NCI-H2196 (cell line): Measurements from ENCODE around the gene SEMA6D.

Source experiments
- DNase-seq: peaks from one replicate; lab custom pipeline; 2025; ENCODE audit not compliant: unreplicated experiment; lab: John Stamatoyannopoulos, UW

SEMA6D gene

GRCh38 chr15:47786371-47786770 lies 69.1 kb downstream of the SEMA6D start:
- DNase-seq: no peak

GRCh38 chr15:47787875-47788274 lies 70.6 kb downstream of the SEMA6D start:
- DNase-seq: no peak

- no peak for DNase-seq
Observed at GRCh38 chr15:47788685-47789084, 71.4 kb downstream of the SEMA6D start.

DNA sequence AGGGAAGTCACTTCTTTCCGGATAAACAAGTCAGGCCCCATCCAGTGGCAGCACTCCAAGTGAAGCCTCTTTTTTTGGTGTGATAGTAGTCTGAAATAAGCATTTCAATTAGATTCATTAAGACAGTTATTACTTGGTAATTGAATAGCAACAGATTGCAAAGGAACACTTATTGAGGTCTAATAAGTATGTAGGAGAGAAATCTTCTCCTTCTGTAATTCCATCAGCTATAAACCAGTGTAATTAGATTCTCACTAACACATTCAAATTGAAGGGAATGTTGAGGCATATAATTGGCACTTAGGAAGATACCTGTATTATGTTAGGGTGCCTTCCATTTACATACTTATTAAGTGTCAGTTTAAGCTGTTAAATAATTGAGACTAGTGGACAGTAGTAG lies 73.9 kb downstream of the SEMA6D start:
- DNase-seq: no peak

- no peak for DNase-seq
Observed at GRCh38 chr15:47792231-47792630, 74.9 kb downstream of the SEMA6D start.

- no peak for DNase-seq
Observed at GRCh38 chr15:47794252-47794914, 77.1 kb downstream of the SEMA6D start.

DNA sequence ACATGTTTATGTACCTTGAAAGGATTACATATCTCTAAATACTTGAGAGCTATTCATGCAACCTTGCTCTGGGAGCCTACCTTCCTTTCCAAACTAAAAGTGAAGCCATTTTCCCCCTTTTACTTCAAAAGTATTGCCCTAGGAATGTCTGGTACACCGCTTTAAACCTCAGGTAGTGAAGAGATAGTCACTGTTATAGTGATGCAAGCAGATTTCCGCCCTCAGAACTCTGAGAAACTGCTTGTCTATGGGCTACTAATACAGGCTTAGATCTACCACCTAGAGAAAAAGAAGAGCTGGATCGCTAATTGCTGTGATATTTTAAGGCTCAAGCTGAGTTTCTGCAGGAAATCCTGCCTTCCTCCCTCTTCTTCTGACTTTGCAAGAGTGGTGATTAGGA lies 78.6 kb downstream of the SEMA6D start:
- no peak for DNase-seq

DNA sequence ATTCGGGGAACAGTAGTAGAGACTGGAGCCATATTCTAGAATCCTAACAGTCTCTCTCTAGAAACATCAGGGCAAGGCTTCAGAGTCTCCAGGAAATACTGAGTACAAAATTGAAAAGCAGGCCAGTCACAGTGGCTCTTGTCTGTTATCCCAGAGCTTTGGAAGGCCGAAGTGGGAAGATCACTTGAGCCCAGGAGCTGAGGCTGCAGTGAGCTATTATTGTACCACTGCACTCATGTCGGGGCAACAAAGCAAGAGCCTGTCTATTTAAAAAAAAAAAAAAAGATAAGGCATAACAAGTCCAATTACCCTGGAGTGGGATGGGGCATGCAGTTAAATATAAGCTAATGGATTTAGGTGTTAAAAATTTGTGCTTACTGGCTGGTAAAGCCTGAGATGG lies 79.0 kb downstream of the SEMA6D start:
- no peak for DNase-seq

GRCh38 chr15:47796830-47797229 lies 79.5 kb downstream of the SEMA6D start:
- no peak for DNase-seq

GRCh38 chr15:47801522-47801921 lies 84.2 kb downstream of the SEMA6D start:
- peak; percentile 12 for DNase-seq

DNA sequence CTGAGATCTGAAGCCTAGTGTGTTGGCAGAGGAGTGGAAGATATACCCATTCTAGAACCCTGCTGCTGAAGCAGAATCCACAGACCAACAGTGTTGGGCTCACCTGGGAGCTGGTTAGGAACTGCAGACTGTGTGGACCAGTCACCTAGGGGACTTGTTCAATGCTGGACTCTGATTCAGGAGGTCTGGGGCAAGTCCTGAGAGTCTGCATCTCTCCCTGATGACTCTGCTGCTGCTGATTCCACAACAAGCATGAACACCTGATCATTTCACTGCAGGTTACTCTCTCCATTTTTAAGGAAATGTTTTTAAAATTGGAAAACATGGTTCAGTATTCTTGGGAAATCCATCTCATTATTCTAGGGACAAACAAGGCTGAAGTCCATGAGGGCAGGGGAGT lies 84.9 kb downstream of the SEMA6D start:
- no peak for DNase-seq

- no peak for DNase-seq
Observed at GRCh38 chr15:47803767-47804166, 86.5 kb downstream of the SEMA6D start.

DNA sequence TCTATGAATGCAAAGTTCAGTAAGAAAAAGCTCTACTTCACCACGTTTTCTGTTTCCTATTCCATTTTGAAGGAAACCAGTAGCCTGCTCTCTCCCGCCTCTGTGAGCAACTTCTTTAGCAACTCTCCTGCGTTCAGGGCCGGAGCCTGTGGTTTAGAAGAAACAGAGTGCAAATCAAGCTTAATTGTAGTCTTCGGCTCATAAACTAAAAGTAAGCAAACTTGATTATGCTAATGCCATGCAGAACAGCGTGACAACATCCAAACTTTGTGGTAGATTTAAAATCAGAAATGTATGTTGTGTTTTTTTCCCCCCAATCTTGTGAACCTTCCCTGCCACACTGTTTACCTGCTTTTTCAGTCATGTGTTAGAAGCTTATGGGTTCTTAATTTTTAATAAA lies 87.4 kb downstream of the SEMA6D start:
- DNase-seq: no peak

DNA sequence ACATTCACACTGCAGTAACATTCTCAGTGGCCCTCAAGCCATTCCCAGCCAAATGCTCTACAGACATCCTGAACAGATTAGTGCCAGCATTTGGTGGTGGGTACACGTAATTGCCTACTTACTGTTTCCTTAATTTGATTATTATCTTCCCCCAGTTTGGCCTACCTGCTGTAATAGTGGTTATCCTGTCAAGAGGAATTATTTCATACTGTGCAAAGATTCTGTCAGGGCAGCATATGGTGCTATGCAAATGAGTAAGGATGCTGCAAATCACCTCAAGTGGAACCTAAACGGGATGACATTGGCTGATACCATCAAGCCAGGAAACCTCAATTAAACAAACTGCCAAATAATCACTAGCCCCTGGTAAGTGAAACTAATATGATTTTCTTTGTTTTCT lies 88.7 kb downstream of the SEMA6D start:
- no peak for DNase-seq

DNA sequence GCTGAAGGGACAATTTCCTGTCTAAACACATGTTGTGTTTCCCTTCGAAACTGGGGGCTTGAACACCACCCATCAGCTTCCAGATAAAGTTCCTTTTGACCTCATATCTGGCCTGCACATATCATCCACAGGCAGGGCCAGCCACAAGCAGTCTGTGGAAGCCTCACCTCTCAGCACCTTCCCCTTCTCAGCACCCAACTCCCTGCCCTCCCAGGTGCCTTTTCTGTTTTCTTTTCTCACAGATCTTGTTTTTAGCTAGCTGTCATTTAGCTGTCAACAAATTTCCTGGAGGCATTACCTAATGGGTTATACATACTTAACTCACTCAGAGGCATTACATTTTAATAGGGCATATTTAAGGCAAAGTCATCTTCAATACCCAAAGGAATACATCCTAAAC lies 93.9 kb downstream of the SEMA6D start:
- DNase-seq: no peak

DNA sequence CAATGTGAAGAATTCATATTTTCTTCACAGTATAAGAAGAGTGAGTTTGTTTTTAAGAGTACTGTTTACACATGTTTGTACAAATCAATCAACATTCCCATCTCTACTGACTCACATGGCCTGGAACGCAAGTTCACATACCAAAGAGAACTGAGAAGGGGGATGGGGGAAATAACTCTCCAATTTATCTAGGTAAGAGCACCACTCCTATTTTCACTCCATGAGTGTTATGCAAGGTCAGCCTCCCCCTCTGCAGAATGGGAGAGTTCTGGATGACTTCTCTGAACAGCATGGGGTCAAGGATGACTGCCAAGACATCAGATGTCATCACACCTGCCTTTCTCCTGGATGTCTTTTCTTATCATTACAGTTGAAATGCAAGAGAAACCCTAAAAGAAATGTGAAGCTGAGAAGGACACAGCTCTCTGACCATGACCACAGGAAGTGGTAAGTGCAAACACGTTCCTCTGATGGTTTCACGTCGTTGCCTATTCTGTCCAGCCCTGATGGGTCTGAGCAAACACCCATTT lies 95.2 kb downstream of the SEMA6D start:
- no peak for DNase-seq

GRCh38 chr15:47813748-47814384 lies 96.6 kb downstream of the SEMA6D start:
- no peak for DNase-seq

GRCh38 chr15:47814620-47815019 lies 97.3 kb downstream of the SEMA6D start:
- no peak for DNase-seq

GRCh38 chr15:47817969-47818548 lies 100.8 kb downstream of the SEMA6D start:
- DNase-seq: no peak

DNA sequence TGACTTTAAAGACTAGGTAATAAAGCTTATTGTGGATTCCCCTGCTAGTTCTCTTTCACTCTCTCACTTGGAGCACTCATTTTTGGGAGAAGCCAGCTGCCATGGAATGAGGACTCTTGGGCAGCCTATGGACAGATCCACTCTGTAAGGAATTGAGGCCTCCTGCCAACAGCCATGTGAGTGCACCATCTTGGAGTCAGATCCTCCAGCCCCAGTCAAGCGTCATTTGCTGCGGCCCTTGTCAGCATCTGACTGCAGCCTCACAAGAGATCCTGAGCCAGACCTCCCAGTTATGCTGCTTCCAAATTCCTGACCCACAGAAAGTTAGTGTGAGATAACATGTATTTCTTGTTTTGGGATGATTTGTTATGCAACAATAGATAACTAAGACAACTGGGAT lies 101.9 kb downstream of the SEMA6D start:
- DNase-seq: no peak

DNA sequence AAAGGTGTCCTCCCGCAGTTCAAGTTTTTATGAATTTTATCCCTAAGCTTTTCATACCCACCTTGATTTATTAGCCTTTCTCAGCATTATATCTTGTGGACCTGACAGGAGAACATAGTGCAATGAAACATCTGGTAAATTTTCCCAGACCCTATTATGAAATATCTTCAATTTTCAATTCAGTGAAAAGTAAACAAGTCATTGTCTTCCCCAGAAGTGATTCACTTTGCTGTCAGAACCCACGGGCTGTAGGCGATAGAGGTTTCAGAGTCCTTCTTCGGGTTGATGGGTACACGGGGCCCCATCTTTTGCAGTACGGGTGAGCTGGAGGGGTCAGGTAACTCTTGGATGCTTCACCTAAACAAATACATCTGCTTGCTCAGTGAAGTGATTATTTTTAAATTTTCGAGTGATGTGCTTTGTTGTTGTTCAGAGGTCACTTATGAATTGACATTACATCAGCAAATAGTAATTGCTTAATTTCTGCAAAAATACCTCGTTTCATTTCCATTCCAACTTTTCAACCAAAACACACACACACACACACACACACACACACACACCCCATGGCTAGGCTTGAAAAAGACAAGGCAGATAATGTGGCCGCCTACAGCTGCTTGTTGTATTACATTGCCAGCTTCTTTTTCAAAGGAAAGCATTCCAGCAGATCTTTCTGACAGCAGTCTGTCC lies 102.9 kb downstream of the SEMA6D start:
- no peak for DNase-seq
